GM23338 (cell line): ENCODE results near the gene DLST. TPM values are rescaled to one million over a fixed set of nuclear protein-coding genes. Genes with fewer than 3 reads are reported as not detected.

Experiments
- ATAC-seq: fragments of 200-7000 bp; cut with Tn5 transposase; 3 replicates; pipeline ENCODE4 v1.9.1; 2020
- DNase-seq: peaks from one replicate; pipeline ENCODE4 v3.0.0-alpha.2; 2015; ENCODE audit warnings: low spot score
- H2AFZ ChIP-seq: fragments of 200-600 bp; sonication (generic); 2 replicates; pipeline ENCODE4 v1.8.0; 2016; ENCODE audit warnings: antibody characterized with exemption, mild to moderate bottlenecking, moderate library complexity
- H3F3A ChIP-seq: fragments of 200-600 bp; sonication (generic); replicated peaks from 2 replicates; pipeline ENCODE4 v1.8.0; 2017; ENCODE audit warnings: antibody characterized with exemption, mixed run types, low read depth
- H3K27ac ChIP-seq: fragments of 200-600 bp; sonication (generic); 2 replicates; pipeline ENCODE4 v1.6.1; 2016; ENCODE audit warnings: low read depth
- H3K27me3 ChIP-seq: fragments of 200-600 bp; sonication (generic); 2 replicates; pipeline ENCODE4 v1.8.0; 2016; ENCODE audit warnings: mild to moderate bottlenecking, mixed run types, moderate library complexity; ENCODE audit not compliant: insufficient read depth
- H3K36me3 ChIP-seq: fragments of 200-600 bp; sonication (generic); 2 replicates; pipeline ENCODE4 v1.8.0; 2016; ENCODE audit warnings: mild to moderate bottlenecking; ENCODE audit not compliant: insufficient read depth
- H3K4me1 ChIP-seq: fragments of 200-600 bp; sonication (generic); 2 replicates; pipeline ENCODE4 v1.8.0; 2016; ENCODE audit warnings: mild to moderate bottlenecking, moderate library complexity; ENCODE audit not compliant: insufficient read depth
- H3K4me2 ChIP-seq: fragments of 200-600 bp; sonication (generic); 2 replicates; pipeline ENCODE4 v1.7.1; 2017; ENCODE audit warnings: mixed run types
- H3K4me3 ChIP-seq: fragments of 200-600 bp; sonication (generic); 2 replicates; pipeline ENCODE4 v1.6.1; 2016; ENCODE audit warnings: mixed run types
- H3K79me2 ChIP-seq: fragments of 200-600 bp; sonication (generic); replicated peaks from 2 replicates; pipeline ENCODE4 v1.8.0; 2017; ENCODE audit warnings: mild to moderate bottlenecking; ENCODE audit not compliant: insufficient read depth
- H3K9me2 ChIP-seq: fragments of 200-600 bp; sonication (generic); 2 replicates; pipeline ENCODE4 v1.8.0; 2017; ENCODE audit not compliant: insufficient read depth
- H4K20me1 ChIP-seq: fragments of 200-600 bp; sonication (generic); replicated peaks from 2 replicates; pipeline ENCODE4 v1.8.0; 2017; ENCODE audit warnings: mild to moderate bottlenecking; ENCODE audit not compliant: insufficient read depth
- H3K27ac Mint-ChIP-seq: 2 replicates; pipeline ENCODE4 v1.8.0; 2020; ENCODE audit warnings: inconsistent platforms, mild to moderate bottlenecking, moderate library complexity, mixed read lengths
- H3K27me3 Mint-ChIP-seq: 3 replicates; pipeline ENCODE4 v1.8.0; 2022; ENCODE audit warnings: low read depth, mild to moderate bottlenecking, moderate library complexity, mixed read lengths, inconsistent platforms; ENCODE audit not compliant: insufficient read depth, poor library complexity
- H3K36me3 Mint-ChIP-seq: 3 replicates; pipeline ENCODE4 v1.8.0; 2021; ENCODE audit warnings: low read depth, mild to moderate bottlenecking, inconsistent platforms, moderate library complexity, mixed read lengths
- H3K4me1 Mint-ChIP-seq: 3 replicates; pipeline ENCODE4 v1.8.0; 2020; ENCODE audit warnings: mild to moderate bottlenecking, inconsistent platforms, mixed read lengths
- H3K4me3 Mint-ChIP-seq: 3 replicates; pipeline ENCODE4 v1.8.0; 2021; ENCODE audit warnings: moderate library complexity, mild to moderate bottlenecking, inconsistent platforms, mixed read lengths
- H3K9me3 Mint-ChIP-seq: 3 replicates; pipeline ENCODE4 v1.8.0; 2020; ENCODE audit warnings: moderate library complexity, mild to moderate bottlenecking, inconsistent platforms, mixed read lengths
- CREB1 ChIP-seq: fragments of 250-450 bp; sonication (Bioruptor Pico); IDR thresholded peaks from 2 replicates; pipeline ENCODE4 v1.5.0; 2020; ENCODE audit warnings: low read depth, mild to moderate bottlenecking, moderate library complexity
- CTCF ChIP-seq, 2 experiments: fragments of 200-600 bp in 1 of 2; sonication (generic) in 1 of 2; conservative IDR thresholded peaks; 2 replicates each; pipeline versions ENCODE4 v1.5.1 to v1.6.1; 2016 to 2017; ENCODE audit warnings: antibody characterized with exemption in 2 of 2, low read depth in 2 of 2, mild to moderate bottlenecking in 2 of 2, moderate library complexity in 1 of 2
- JUNB ChIP-seq: IDR thresholded peaks from one replicate; pipeline ENCODE4 v1.6.1; 2016; ENCODE audit warnings: antibody characterized with exemption; ENCODE audit not compliant: unreplicated experiment
- NANOG ChIP-seq: IDR thresholded peaks from 2 replicates; pipeline ENCODE4 v1.6.1; 2016; ENCODE audit warnings: antibody characterized with exemption, borderline replicate concordance
- POLR2AphosphoS5 ChIP-seq: IDR thresholded peaks from 2 replicates; pipeline ENCODE4 v1.6.1; 2016; ENCODE audit warnings: antibody characterized with exemption, low read depth
- STAT1 ChIP-seq: IDR thresholded peaks from one replicate; pipeline ENCODE4 v1.6.1; 2016; ENCODE audit warnings: antibody characterized with exemption; ENCODE audit not compliant: unreplicated experiment
- ZNF114 ChIP-seq: fragments of 250-450 bp; sonication (Bioruptor Pico); IDR thresholded peaks from 2 replicates; pipeline ENCODE4 v1.5.0; 2020; ENCODE audit warnings: mild to moderate bottlenecking, moderate library complexity
- polyA plus RNA-seq: library from polyadenylated mRNA; unstranded; fragments of >200 nt; fragmentation: Nextera tagmentation; extraction: Ambion mirVana; gene quantifications from 2 replicates; pipeline ENCODE4 v1.2.1, GENCODE V29; 2016
- total RNA-seq: library from RNA; depleted of rRNA; stranded (reverse); fragments of >200 nt; shearing (Covaris generic); gene quantifications from 2 replicates; pipeline ENCODE4 v1.2.3, GENCODE V29; 2014

DLST gene
- total and polyA plus RNA-seq, 2 experiments from 2014 or later, result 11.2 to 106 TPM

- peaks cover 3% of the 10 kb centered on the region; the same call in 2 of the 3 replicates for H3K36me3 Mint-ChIP-seq
- peaks cover 5% of the 10 kb centered on the region; the same call in 2 of the 3 replicates for H3K4me1 Mint-ChIP-seq
- ATAC-seq (no peak), DNase-seq (no peak)
- Histone ChIP-seq H3K4me2 (no peak overlapping the region), H3K4me3 (no peak overlapping the region), H3K36me3 (peaks cover 10% of the 10 kb centered on the region; the same call in 1 of the 2 replicates), H3K27ac (no peak overlapping the region), H3K27me3 (no peaks in the 10 kb centered on the region), H3K9me2 (no peaks in the 10 kb centered on the region), H2AFZ (no peak overlapping the region), H3K4me1 (no peaks in the 10 kb centered on the region), H4K20me1 (no peaks in the 10 kb centered on the region), H3K79me2 (no peaks in the 10 kb centered on the region), H3F3A (no peaks in the 10 kb centered on the region)
- H3K4me3 Mint-ChIP-seq, result no peak overlapping the region
- no peak overlapping the region for H3K27ac Mint-ChIP-seq
- TF ChIP-seq NANOG (no peak), STAT1 (no peak), JUNB (no peak)
- peaks cover 2% of the 10 kb centered on the region for H3K27me3 Mint-ChIP-seq
- H3K9me3 Mint-ChIP-seq, result no peaks in the 10 kb centered on the region
Observed at GRCh38 chr14:74838166-74838565, 43.5 kb upstream of the DLST start.

DNA sequence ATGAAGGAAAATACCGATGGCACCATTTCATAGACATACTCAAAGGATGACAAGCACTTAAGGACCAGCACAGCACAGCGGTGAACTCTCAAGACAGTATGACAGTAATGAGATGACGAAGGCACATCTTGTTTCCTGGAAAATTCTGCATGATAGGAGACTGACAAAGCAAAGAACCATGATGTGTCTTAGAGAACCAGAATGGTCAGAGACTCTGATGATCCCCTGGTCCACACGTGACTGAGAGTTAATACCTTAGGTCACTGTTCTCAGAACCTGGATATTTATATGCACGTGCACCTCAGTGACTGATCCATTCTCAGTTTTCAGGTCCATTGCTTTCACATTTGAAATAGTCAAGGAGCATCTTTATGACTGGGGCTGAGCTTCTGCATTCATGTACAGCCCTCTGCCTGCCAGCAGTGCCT lies 41.1 kb upstream of the DLST start:
- H3K36me3 Mint-ChIP-seq, result peaks cover 3% of the 10 kb centered on the region; the same call in 2 of the 3 replicates
- no peak overlapping the region for H3K27ac ChIP-seq
- H3K79me2 ChIP-seq, result no peaks in the 10 kb centered on the region
- TF ChIP-seq ZNF114 (CRISPR knock-in tag) (no peak), CREB1 (CRISPR knock-in tag) (no peak), CTCF (conservative IDR thresholded peaks at IDR 0.05; ENCODE audit: low read depth in 2 of 2) (no peak)
- H3K4me1 ChIP-seq, result no peaks in the 10 kb centered on the region
- H3K4me3 ChIP-seq, result no peak overlapping the region
- no peaks in the 10 kb centered on the region for H3F3A ChIP-seq
- 0 out of 2 replicates have a peak, but pooled peaks cover 10% of the 10 kb centered on the region for H3K36me3 ChIP-seq
- no peaks in the 10 kb centered on the region for H3K9me2 ChIP-seq
- H2AFZ ChIP-seq, result no peak overlapping the region
- H3K27me3 Mint-ChIP-seq, result peaks cover 4% of the 10 kb centered on the region
- DNase-seq (no peak), ATAC-seq (no peak)
- H3K27ac Mint-ChIP-seq, result no peak overlapping the region
- peaks cover 5% of the 10 kb centered on the region; the same call in 2 of the 3 replicates for H3K4me1 Mint-ChIP-seq
- no peak overlapping the region for H3K4me2 ChIP-seq
- H3K27me3 ChIP-seq, result no peaks in the 10 kb centered on the region
- no peaks in the 10 kb centered on the region for H4K20me1 ChIP-seq
- H3K9me3 Mint-ChIP-seq, result no peaks in the 10 kb centered on the region
- no peak overlapping the region for H3K4me3 Mint-ChIP-seq

- H3K27ac Mint-ChIP-seq, result no peak overlapping the region
- Histone ChIP-seq H2AFZ (no peak overlapping the region), H3K4me3 (no peak overlapping the region), H4K20me1 (no peaks in the 10 kb centered on the region), H3K36me3 (0 out of 2 replicates have a peak, but pooled peaks cover 6% of the 10 kb centered on the region), H3K27me3 (no peaks in the 10 kb centered on the region), H3K79me2 (no peaks in the 10 kb centered on the region), H3F3A (no peaks in the 10 kb centered on the region), H3K27ac (no peak overlapping the region), H3K9me2 (no peaks in the 10 kb centered on the region), H3K4me2 (no peak overlapping the region), H3K4me1 (no peaks in the 10 kb centered on the region)
- ATAC-seq (no peak), DNase-seq (no peak)
- H3K27me3 Mint-ChIP-seq, result peaks cover 5% of the 10 kb centered on the region
- peaks cover under 1% of the 10 kb centered on the region; the same call in 1 of the 3 replicates for H3K36me3 Mint-ChIP-seq
- H3K9me3 Mint-ChIP-seq, result no peaks in the 10 kb centered on the region
- no peak overlapping the region for H3K4me3 Mint-ChIP-seq
- H3K4me1 Mint-ChIP-seq, result peaks cover 5% of the 10 kb centered on the region; the same call in 2 of the 3 replicates
- no peak for TF ChIP-seq NANOG
- no peak for TF ChIP-seq POLR2AphosphoS5
Observed at GRCh38 chr14:74841230-74842207, 40.2 kb upstream of the DLST start.
